ENCODE measurements around the gene FETUB.
"Not testable (repeated sequence)": the region's sequence is repeated elsewhere in the genome, so short reads cannot be mapped to it uniquely, and the experiment has no call there.

FETUB gene

GRCh38 chr3:186671051-186671450 lies 30.9 kb downstream of the FETUB start:
- no peak for DNase-seq (ENCODE audit: low read depth in 3 of 3)

- DNase-seq (ENCODE audit: low read depth in 3 of 3) = no peak
Measured at GRCh38 chr3:186678604-186679003, 38.4 kb downstream of the FETUB start.

- DNase-seq (ENCODE audit: low read depth in 3 of 3) = no peak
Measured at GRCh38 chr3:186679151-186679550, 39.0 kb downstream of the FETUB start.

- DNase-seq (ENCODE audit: low read depth in 3 of 3) = no peak
Measured at GRCh38 chr3:186680869-186681268, 40.7 kb downstream of the FETUB start.

- no peak for DNase-seq (ENCODE audit: low read depth in 3 of 3)
Measured at GRCh38 chr3:186682812-186683211, 42.6 kb downstream of the FETUB start.

- DNase-seq (ENCODE audit: low read depth in 3 of 3) = no peak
Measured at GRCh38 chr3:186683979-186684378, 43.8 kb downstream of the FETUB start.

GRCh38 chr3:186686475-186686874 lies 46.3 kb downstream of the FETUB start:
- DNase-seq (ENCODE audit: low read depth in 3 of 3) = not testable (repeated sequence)

- DNase-seq (ENCODE audit: low read depth in 3 of 3) = no peak
Measured at GRCh38 chr3:186687120-186687651, 47.0 kb downstream of the FETUB start.

- not testable (repeated sequence) for DNase-seq (ENCODE audit: low read depth in 3 of 3)
Measured at GRCh38 chr3:186690304-186690703, 50.1 kb downstream of the FETUB start.

GRCh38 chr3:186691676-186692075 lies 51.5 kb downstream of the FETUB start:
- no peak for DNase-seq (ENCODE audit: low read depth in 3 of 3)

- no peak for DNase-seq (ENCODE audit: low read depth in 3 of 3)
Measured at GRCh38 chr3:186693843-186694242, 53.6 kb downstream of the FETUB start.

GRCh38 chr3:186694288-186695032 lies 54.3 kb downstream of the FETUB start:
- DNase-seq (ENCODE audit: low read depth in 3 of 3) = no peak

- DNase-seq (ENCODE audit: low read depth in 3 of 3) = no peak
Measured at GRCh38 chr3:186696522-186696921, 56.3 kb downstream of the FETUB start.

GRCh38 chr3:186697510-186697909 lies 57.3 kb downstream of the FETUB start:
- DNase-seq (ENCODE audit: low read depth in 3 of 3) = no peak

- DNase-seq (ENCODE audit: low read depth in 3 of 3) = no peak
Measured at GRCh38 chr3:186700267-186700666, 60.1 kb downstream of the FETUB start.

- not testable (repeated sequence) for DNase-seq (ENCODE audit: low read depth in 3 of 3)
Measured at GRCh38 chr3:186702451-186702850, 62.3 kb downstream of the FETUB start.
